ENCODE results near the gene RSBN1.
"Not testable (repeated sequence)": the region's sequence is repeated elsewhere in the genome, so short reads cannot be mapped to it uniquely, and the experiment has no call there.

RSBN1 gene

GRCh38 chr1:113780374-113781146 is 31.7 kb downstream of the RSBN1 start:
- DNase-seq = no peak

- no peak for DNase-seq
These were observed 32.7 kb downstream of the RSBN1 start for GRCh38 chr1:113779542-113779941.

DNA sequence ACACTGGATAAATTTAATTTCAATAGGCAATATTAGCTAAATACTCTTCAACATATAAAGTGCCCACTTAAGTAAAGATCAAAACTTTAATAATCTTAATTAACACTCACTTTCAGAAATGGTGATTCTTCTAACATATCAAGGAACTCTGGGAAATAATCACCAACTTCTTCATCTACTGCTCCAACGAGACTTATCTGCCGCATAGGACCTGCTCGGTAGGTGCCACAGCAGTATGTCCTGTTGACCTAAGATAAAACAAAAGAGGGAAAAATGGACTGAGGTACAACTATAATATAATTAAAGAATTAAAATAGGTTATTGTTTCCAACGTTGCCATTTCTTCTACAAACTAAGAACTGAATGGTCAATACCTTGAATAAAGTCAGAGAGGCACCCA is 34.7 kb downstream of the RSBN1 start:
- DNase-seq = no peak

GRCh38 chr1:113770031-113770430 is 42.2 kb downstream of the RSBN1 start:
- DNase-seq = no peak

GRCh38 chr1:113769601-113769970 is 42.7 kb downstream of the RSBN1 start:
- DNase-seq = no peak

DNA sequence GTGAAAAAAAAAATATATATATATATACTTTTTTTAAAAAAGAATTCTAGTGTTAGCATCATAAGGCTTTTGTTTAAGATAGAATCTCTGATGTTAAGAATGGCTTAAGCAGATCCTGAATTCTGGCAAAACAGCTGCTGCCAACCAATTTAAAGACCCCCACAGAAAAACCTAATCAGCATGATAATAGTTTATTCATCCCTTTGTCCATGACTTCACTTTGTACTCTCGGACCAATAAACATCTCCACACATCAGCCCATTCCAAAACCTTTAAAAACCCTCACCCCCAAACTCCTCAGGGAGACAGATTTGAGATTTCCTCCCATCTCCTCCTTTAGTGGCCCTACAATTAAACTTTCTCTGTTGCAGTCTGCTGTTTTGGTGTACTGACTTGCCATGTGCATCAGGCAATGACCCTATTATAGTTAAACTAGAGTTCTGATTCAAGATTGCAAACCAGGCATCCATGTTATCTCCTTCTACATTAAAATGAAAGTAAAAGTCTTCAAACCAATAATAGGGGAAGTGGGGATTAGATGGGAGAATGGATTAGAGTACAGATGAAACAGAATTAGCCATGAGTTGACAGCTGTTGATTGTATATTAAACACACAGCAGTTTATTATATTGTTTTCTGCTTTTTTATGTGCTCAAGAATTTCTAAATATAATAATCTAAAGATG is 43.2 kb downstream of the RSBN1 start:
- no peak for DNase-seq

- DNase-seq = peak; percentile 27
These were observed 46.7 kb downstream of the RSBN1 start for GRCh38 chr1:113765306-113766230.

- no peak for DNase-seq
These were observed 48.6 kb downstream of the RSBN1 start for GRCh38 chr1:113763661-113764060.

DNA sequence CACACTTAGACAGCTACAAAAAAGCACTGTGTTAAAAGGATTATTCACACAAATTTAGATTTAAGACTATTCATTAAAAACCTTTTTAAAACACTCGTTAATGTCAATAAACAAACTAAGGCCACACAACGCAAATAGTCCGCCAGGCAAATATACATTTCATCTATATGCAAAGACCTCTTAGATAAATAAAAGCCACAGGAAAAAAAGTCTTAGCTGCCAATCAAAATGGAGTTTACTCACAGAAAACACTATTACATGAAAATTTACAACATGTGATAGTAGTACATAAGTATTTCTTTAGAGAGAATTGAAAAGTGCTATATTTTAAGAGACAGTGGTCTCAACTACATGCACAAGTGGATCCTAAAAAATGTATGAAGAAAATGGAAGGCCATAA is 50.3 kb downstream of the RSBN1 start:
- DNase-seq = no peak

DNA sequence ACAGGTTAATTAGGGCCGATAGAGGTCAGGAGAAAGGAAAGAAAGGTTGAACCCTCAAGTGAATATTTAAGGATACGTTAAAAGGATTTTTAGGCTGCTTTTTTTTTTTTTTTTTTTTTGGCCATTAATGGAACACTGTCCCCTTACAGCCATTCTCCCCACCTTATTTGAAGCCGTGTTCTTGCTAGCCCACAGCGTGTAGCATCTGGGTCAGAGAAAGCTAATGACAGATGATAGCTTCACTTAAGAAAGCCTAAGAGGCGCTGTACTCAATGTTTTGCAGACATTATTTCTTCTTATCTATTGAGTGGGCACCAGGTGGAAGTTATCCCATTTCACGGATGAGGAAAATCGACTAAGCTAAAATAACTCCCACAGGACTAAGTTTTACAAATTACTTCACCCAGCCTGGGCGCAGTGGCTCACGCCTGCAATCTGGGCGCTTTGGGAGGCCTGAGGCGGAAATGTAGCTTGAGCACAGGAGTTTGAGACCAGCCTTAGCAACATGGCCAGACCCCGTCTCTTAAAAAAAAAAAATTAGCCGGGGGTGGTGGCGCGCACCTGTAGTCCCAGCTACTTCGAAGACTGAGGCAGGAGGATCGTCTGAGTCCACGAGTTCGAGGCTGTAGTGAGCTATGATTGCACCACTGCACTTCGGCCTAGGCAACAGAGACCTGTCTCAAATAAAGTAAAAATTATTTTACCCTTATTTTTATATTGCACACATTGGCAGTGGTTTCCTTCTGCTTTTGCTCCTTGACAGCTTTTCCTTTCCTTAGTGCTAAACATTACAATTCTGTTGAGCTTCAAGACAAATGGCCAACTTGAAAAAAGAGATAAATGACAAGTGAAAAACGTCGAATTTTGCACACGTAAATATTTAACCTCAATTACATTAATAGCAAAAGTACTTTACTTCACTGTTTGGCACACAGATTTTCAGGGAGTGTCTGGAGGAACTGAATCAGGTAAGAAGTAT is 51.9 kb downstream of the RSBN1 start:
- DNase-seq = no peak

- peak; percentile 84 for DNase-seq
These were observed 52.8 kb downstream of the RSBN1 start, which contains the start of gene PHTF1 for GRCh38 chr1:113759333-113760101. TSS of gene PHTF1 (minus strand) at chr1:113759486. CDS start at chr1:113758703, 783 bp downstream.

DNA sequence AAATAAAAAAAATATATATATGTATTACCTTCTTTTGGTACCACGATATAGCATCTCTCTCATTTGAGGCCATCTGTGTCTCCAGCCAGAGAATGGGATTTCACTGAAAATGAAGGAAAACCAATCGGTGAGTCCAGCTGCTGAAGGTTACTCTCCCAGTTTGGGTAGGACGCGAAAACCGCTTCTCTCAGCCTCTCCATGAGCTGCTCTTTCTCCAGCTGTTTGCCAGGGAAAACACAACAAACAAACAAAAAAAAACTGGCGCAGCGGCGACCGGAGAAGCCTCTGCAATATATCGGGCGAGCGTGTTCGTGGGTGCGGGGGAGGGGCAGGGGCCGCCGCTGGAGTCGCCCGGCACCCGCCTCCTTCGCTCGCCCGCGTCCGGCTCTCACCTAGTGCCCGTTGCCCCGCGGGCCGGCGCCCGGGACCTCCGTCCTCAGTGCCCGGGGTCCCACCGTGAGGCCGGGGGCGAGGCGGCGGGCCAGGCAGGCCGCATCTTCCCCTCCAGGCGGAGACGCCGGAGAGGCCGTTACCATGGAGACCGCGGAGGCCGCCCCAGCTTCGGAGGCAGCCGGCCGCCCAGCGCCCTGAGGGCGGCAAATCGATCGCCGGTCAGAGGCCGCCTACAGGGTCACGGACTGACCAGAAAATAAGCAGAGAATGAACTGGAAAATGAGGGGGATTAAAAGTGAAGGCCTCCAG is 53.5 kb downstream of the RSBN1 start:
- peak; percentile 46 for DNase-seq

GRCh38 chr1:113756461-113756860 is 55.8 kb downstream of the RSBN1 start:
- no peak for DNase-seq

DNA sequence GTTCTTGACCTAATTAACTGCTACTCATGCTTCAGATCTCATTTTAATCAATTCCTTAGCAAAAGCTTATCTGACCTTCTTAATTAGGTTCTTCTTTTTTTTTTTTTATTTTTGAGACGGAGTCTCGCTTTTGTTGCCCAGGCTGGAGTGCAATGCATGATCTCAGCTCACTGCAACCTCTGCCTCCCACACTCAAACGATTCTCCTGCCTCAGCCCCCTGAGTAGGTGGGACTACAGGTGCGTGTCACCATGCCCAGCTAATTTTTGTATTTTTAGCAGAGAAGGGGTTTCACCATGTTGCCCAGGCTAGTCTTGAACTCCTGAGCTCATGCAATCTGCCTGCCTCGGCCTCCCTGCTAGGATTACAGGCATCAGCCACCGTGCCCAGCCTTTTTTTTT is 58.9 kb downstream of the RSBN1 start:
- not testable (repeated sequence) for DNase-seq

- no peak for DNase-seq
These were observed 60.8 kb downstream of the RSBN1 start for GRCh38 chr1:113751516-113751915.

DNA sequence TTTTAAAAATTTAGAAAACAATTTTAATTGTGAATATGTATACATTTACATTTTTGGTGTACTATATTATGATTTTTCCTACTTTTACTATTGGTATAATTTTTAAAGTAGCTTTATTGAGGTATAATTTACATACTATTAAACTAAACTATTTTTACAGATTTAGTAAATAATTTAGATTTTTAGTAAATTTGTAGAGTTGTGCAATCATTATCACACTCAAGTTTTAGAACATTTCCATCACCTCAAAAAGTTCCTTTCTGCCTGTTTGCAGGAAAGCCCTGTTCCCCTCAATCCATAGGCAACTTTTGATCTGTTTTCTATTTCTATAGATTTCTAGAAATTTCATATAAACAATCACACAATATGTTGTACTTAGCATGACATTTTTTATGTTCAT is 61.2 kb downstream of the RSBN1 start:
- no peak for DNase-seq

- no peak for DNase-seq
These were observed 62.9 kb downstream of the RSBN1 start for GRCh38 chr1:113749402-113749801.

DNA sequence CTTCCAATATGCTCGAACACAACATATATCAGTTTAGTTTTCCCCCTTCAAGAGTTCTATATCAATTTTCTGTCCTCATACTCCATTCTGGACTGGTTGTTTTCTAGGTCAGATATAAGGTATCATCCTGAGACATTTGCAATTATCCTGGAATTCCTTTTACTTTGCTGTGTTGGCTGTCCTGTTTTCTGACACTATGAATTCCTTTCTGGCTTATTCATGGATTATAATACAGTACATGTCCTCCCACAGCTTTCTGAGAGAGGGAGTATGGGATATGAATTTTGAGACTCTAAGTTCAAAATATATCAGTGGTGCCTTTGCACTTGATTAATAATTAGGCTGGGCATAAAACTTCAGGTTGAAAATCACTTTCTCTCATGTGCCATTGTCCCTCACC is 64.9 kb downstream of the RSBN1 start:
- DNase-seq = peak; percentile 57

DNA sequence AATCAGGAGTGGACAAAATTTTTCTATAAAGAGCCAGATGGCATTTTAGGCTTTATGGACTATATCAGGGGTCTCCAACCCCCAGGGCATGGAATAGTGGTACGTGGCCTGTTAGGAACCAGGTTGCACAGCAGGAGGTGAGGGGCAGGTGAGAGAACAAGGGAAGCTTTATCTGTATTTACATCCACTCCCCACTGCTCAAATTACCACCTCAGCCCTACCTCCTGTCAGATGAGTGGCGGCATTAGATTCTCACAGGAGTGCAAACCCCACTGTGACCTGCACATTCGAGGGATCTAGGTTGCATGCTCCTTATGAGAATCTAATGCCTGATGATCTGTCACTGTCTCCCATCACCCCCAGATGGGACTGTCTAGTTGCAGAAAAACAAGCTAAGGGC is 66.9 kb downstream of the RSBN1 start:
- no peak for DNase-seq

- DNase-seq = no peak
These were observed 68.2 kb downstream of the RSBN1 start for GRCh38 chr1:113744114-113744513.
